T47D (cell line): ENCODE results near the gene MTHFD1L.

Experiments
- DNase-seq, 2 experiments: peaks; one replicate each; pipeline versions ENCODE4 v3.0.0 to v3.0.0-alpha.2; 2011 to 2012; ENCODE audit warnings: low read depth in 1 of 2, low spot score in 1 of 2
- JUND ChIP-seq: IDR thresholded peaks from 2 replicates; pipeline ENCODE4 v1.6.1; 2012; ENCODE audit warnings: low read depth
- in situ Hi-C: cut with HindIII; loops from 2 replicates; pipeline ENCODE4 v1.10.0; 2016; ENCODE audit warnings: low sequenced_read_pairs, low pct_unique_long_range_greater_than_20kb

Gene MTHFD1L

DNA sequence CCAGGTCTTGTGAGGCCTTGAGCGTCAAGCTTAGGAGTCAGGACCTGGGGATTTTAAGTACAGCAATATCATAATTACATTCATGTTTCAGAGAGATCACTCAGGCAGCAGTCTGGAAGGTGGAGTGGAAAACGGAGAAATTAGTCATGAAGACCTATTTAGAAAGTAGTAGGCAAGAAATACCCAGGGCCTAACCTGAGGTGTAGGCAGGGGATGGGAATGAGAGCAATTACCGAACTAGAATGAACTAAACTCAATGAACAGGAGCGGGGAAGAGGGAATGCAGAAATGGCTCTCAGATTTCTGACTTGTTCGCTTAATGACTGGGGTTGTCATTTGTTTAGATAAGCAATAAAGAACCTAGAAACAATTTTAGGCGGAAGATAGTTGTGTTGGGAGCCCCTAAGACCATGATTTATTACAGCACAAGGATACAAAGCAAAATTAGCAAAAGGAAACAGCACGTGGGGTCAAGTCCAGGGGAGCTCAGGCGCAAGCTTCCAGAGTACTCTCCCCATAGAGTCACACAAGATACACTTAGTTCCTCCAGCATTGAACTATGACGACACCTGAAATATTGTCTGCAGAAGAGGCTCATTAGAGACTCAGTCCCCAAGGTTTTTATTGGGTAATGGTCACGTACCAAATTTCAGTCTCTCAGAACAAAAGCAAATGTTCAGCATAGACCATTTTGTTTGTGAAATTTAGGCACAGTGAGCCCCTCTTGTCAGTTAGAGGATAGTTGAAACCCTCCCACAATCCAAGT is 195.4 kb downstream of the MTHFD1L start:
- TF ChIP-seq JUND = no peak
- no peak for DNase-seq
- in situ Hi-C loops = no loop called here

GRCh38 chr6:151063352-151063751 is 197.8 kb downstream of the MTHFD1L start:
- DNase-seq = no peak
- in situ Hi-C loops = no loop called here
- TF ChIP-seq JUND = no peak

DNA sequence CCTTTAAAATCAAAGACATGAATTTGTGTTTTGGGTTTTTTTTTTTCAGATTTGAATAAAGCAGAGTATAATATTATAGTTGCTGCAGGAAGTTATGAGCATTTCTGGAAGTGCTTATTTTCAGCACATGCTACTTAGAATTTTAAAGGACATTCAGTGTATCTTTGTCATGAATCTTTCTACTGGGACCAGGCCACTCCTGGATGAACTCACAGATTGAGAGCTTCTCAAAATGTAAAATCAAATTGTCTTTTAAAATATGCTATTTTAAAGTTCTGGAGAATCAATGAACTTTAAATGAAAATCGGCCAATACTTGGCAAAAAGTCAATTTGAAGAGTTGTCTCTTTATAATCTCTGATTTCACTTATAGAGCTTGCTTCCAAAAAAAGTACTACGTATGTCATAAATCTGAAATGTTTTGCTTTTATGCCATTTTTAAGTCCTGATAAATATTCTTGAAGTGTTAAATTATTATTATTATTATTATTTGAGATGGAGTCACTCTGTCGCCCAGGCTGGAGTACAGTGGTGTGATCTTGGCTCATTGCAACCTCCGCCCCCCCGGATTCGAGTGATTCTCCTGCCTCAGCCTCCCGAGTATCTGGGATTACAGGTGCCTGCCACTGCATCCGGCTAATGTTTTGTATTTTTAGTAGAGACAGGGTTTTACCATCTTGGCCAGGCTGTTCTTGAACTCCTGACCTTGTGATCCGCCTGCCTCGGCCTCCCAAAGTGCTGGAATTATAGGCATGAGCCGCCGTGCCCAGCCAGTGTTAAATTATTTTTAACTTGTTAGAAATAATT is 198.5 kb downstream of the MTHFD1L start:
- no peak for TF ChIP-seq JUND

DNA sequence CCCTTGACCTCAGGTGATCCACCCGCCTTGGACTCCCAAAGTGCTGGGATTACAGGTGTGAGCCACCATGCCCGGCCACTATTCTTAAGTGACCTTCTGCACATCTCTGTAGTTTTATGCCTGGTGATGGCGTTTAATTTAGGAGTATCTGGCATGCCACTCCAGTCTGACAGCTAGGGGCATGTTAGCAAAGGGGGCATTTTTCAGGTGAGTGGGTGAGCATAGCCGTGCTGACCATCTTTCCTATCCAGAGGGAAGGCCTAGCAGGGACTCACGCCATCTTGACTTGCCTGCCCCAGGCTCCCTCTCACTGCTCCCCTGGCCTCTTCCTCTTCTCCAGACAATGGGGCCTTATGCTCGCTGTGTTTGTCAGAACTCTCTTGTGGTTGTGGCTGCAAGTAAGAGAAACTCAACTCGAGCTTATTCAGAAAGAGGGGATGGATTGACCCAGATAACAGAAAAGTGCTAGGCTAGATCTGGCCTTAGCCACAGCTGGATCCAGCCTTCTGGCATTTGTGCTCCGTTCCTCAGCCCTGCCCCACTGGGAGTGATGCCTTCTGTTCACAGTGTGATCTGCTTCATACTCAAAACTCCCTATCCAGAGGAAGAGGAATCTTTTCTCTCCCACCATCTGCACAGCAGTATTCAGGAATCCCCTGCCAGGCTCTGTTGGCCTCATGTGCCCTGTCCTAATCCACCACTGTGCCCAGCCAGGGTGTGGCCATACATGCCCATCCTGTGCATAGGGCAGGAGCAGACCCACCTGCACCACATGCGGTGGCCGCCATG is 199.7 kb downstream of the MTHFD1L start:
- no peak for TF ChIP-seq JUND
- in situ Hi-C loops = no loop called here
- DNase-seq = no peak

More for the DNA sequence above, 198.5 kb downstream of the MTHFD1L start:
- DNase-seq = no peak
- in situ Hi-C loops = no loop called here

DNA sequence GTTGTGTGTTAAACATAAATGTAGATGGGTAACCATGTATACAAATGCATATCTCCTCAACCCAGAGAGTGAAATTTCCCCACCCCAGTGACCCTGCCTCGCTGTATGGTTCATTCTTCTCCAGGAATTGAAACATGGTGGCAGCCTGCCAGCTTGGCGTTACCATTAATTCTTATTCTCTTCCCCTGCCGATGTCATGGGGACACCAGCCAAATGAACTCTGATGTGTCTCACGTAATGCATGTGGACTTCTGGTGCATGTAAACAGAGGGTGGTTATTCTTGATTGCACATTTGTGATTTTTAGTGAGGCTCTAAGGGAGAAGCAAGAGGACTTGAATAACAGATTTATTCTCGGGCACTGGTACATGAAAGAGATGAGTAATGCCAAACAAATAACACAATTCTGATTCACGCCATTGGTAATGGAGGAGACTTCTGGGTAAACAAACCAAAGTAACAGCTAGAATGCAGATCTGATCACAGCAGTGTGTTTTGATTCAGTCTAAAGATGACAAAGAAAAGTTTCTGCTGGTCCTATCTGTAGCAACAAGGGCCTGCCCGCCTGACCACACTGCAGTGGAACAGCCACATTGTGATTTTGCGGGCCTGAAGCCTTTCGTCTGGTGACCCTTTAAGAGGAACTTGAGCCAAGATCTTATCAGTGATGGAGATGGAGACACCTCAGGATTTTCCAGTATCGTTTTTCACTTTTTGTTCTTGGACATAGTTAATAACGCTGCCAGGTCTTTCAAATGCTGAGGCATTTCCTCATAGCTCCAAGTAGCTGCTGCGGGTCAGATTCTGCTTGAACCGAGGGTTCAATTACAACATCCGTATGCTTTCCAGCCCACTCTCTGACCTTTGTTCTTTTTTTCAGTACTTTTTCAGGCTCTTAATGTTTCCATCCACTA is 202.4 kb downstream of the MTHFD1L start:
- no peak for TF ChIP-seq JUND
- in situ Hi-C loops = no loop called here
- DNase-seq = peak in 1 of 2 experiments; percentile 35

- no peak for TF ChIP-seq JUND
- DNase-seq = no peak
Measured at GRCh38 chr6:151068761-151069312, 203.3 kb downstream of the MTHFD1L start.

DNA sequence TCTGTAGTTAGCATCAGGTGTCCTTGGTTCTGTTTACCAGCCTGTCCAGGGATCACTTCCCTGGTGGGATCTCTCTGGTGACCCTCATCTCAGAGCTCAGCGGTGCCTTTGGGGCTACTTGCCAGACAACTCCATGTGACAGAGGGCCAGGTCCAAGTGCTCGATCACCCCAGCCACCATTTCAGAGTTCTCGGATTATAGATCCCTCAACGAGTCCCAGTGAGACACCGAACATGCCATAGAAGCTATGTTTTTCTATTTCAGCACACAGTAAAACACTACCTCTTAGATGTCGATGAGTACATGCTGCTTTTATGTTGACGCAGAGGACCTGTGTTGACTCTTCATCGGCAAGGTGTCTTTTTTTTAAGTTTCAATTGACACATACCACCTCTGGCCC is 204.1 kb downstream of the MTHFD1L start:
- no peak for DNase-seq
- in situ Hi-C loops = no loop called here
- no peak for TF ChIP-seq JUND

More at GRCh38 chr6:151068761-151069312, 203.3 kb downstream of the MTHFD1L start:
- in situ Hi-C loops = no loop called here

GRCh38 chr6:151070631-151071051 is 205.1 kb downstream of the MTHFD1L start:
- DNase-seq = no peak
- TF ChIP-seq JUND = no peak
- in situ Hi-C loops = no loop called here

DNA sequence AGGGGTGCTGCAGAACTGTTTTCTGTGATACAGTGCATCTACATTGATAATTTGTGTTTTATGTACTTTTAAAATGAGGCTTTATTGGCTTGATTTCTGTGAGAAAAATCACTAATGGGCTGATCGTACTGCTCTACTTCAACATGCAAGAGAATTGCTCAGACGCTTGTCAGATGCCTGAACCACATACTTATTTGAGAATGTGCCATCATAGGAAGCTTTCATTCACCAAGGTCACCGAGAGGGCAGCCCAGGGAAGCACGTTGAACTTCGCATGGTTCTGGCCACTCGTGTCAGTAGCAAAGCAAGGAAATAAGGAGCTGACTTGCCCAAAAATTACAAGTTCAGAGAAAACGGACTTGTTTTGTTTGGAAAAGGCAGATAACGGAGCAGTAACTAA is 205.8 kb downstream of the MTHFD1L start:
- no peak for DNase-seq
- in situ Hi-C loops = no loop called here
- TF ChIP-seq JUND = no peak

GRCh38 chr6:151073146-151073545 is 207.6 kb downstream of the MTHFD1L start:
- in situ Hi-C loops = no loop called here
- DNase-seq = no peak
- TF ChIP-seq JUND = no peak

DNA sequence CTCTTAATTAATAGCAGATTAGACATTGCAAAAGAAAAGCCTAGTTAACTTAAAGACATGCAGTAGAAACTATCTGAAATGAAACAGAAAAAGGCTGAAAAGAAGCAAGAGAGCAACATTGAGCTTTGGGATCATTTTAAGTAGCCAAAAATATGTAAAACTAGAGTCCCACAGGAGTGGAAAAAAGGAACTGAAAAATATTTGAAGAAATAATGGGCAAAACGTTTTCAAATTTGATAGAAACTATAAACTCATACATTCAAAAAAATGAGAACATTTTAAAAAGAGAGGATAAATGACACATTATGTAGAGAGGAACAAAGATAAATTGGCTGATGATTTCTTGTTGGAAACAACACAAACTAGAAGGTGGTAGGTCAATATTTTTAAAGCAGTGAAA is 208.2 kb downstream of the MTHFD1L start:
- TF ChIP-seq JUND = no peak
- in situ Hi-C loops = no loop called here
- no peak for DNase-seq

GRCh38 chr6:151075005-151075404 is 209.5 kb downstream of the MTHFD1L start:
- in situ Hi-C loops = no loop called here
- no peak for DNase-seq
- TF ChIP-seq JUND = no peak
